Brain microvascular endothelial cell (primary cell): ENCODE measurements around the gene GMDS.

Experiments
- DNase-seq: peaks from one replicate; pipeline ENCODE4 v3.0.0-alpha.2; 2020
- H3K27ac ChIP-seq: fragments of 250-450 bp; sonication (Bioruptor Pico); 2 replicates; pipeline ENCODE4 v1.5.1; 2020; ENCODE audit warnings: mild to moderate bottlenecking, moderate library complexity
- H3K27me3 ChIP-seq: fragments of 250-450 bp; sonication (Bioruptor Pico); replicated peaks from 2 replicates; pipeline ENCODE4 v1.5.1; 2020; ENCODE audit warnings: mild to moderate bottlenecking
- H3K36me3 ChIP-seq: fragments of 250-450 bp; sonication (Bioruptor Pico); replicated peaks from 2 replicates; pipeline ENCODE4 v1.5.1; 2020; ENCODE audit warnings: mild to moderate bottlenecking
- H3K4me3 ChIP-seq: 2 replicates; pipeline ENCODE4 v1.5.1; 2011; ENCODE audit warnings: low read depth, mild to moderate bottlenecking, control low read depth, low read length, moderate library complexity
- in situ Hi-C: cut with HindIII; loops from 2 replicates; pipeline ENCODE4 v1.10.0; 2017; ENCODE audit warnings: low sequenced_read_pairs, low pct_ligation_motif_present
- TF ChIP-seq, protein P1 (sequence below): IDR thresholded peaks from 2 replicates; pipeline ENCODE4 v1.5.1; 2011; ENCODE audit warnings: low read depth, mild to moderate bottlenecking, moderate library complexity, low read length, control low read depth, inconsistent platforms; ENCODE audit errors: missing control alignments

GMDS gene

DNA sequence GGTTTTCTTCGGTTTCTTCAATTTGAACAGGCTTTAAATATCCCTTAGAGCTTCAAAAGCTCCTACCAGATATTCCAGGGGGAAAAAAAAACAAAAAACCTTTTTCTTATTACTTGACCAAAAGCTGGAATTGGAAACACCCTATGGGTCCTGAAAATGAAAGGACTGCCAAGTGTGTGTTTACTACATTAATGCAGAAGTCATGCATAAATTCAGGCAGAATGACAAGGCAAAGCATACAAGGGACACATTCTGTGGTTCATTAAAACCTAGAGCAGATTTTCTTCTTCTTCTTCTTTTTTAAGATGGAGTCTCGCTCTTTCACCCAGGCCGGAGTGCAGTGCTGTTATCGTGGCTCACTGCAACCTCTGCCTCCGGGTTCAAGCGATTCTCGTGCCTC lies 119.1 kb downstream of the GMDS start:
- TF ChIP-seq, protein P1, sequence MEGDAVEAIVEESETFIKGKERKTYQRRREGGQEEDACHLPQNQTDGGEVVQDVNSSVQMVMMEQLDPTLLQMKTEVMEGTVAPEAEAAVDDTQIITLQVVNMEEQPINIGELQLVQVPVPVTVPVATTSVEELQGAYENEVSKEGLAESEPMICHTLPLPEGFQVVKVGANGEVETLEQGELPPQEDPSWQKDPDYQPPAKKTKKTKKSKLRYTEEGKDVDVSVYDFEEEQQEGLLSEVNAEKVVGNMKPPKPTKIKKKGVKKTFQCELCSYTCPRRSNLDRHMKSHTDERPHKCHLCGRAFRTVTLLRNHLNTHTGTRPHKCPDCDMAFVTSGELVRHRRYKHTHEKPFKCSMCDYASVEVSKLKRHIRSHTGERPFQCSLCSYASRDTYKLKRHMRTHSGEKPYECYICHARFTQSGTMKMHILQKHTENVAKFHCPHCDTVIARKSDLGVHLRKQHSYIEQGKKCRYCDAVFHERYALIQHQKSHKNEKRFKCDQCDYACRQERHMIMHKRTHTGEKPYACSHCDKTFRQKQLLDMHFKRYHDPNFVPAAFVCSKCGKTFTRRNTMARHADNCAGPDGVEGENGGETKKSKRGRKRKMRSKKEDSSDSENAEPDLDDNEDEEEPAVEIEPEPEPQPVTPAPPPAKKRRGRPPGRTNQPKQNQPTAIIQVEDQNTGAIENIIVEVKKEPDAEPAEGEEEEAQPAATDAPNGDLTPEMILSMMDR = no peak
- Histone ChIP-seq H3K36me3 (no peaks in the 10 kb centered on the region), H3K27me3 (no peaks in the 10 kb centered on the region), H3K4me3 (no peak overlapping the region), H3K27ac (no peak overlapping the region)
- in situ Hi-C loops = no loop called here
- DNase-seq = no peak

DNA sequence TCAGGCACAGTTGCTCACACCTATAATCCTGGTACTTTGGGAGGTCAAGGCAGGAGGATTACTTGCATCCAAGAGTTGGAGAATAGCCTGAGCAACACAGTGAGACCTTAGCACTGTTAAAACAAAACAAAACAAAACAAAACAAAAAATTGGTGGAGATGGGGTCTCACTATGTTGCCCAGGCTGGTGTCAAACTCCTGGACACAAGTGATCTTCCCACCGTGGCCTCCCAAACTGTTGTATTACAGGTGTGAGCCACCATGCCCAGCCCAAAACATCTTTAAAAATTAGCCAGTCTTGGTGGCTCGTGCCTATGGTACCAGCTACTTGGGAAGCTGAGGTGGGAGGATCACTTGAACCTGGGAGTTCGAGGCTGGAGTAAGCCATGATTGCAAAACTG lies 120.2 kb downstream of the GMDS start:
- no peak for DNase-seq
- in situ Hi-C loops = no loop called here
- H3K27me3 ChIP-seq = no peaks in the 10 kb centered on the region
- no peaks in the 10 kb centered on the region for H3K36me3 ChIP-seq
- TF ChIP-seq, protein P1 = no peak
- no peak overlapping the region for H3K4me3 ChIP-seq
- H3K27ac ChIP-seq = no peak overlapping the region

GRCh38 chr6:2124260-2124709 lies 121.1 kb downstream of the GMDS start:
- no peak overlapping the region for H3K27ac ChIP-seq
- no peaks in the 10 kb centered on the region for H3K27me3 ChIP-seq
- H3K36me3 ChIP-seq = no peaks in the 10 kb centered on the region
- DNase-seq = no peak
- TF ChIP-seq, protein P1 = no peak
- in situ Hi-C loops = loop anchor here (25.0 kb wide), 1 partner anchor 512 kb away; the partner anchor contains the start of gene FOXC1
- H3K4me3 ChIP-seq = no peak overlapping the region

DNA sequence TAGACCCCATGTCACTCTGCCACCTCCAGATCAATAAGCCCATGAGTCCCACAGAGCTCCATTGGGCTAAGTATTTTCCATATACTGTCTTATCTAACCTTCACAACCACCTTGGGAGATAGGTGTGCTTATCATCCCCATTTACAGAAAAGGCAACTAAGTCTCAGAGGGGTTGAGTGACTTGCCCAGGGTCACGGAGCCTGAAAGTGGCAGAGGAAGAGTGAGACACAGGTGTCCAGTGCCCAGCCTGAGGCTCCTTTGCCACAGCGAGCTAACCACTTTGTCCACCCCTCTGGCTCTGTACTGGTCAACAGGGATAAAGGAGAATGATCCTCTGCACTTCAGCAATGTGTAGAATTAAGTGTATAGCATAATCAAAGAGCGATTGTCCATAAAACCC lies 124.5 kb downstream of the GMDS start:
- no peaks in the 10 kb centered on the region for H3K36me3 ChIP-seq

GRCh38 chr6:2119275-2119674 lies 126.1 kb downstream of the GMDS start:
- no peak overlapping the region for H3K27ac ChIP-seq
- no peaks in the 10 kb centered on the region for H3K27me3 ChIP-seq
- H3K4me3 ChIP-seq = no peak overlapping the region
- no peak for DNase-seq
- TF ChIP-seq, protein P1 = no peak
- in situ Hi-C loops = loop anchor here (25.0 kb wide), 1 partner anchor 507 kb away; the partner anchor contains the start of gene FOXC1
- no peaks in the 10 kb centered on the region for H3K36me3 ChIP-seq

More for the DNA sequence above, 124.5 kb downstream of the GMDS start:
- TF ChIP-seq, protein P1 = no peak
- DNase-seq = no peak
- Histone ChIP-seq H3K27me3 (no peaks in the 10 kb centered on the region), H3K27ac (no peak overlapping the region), H3K4me3 (no peak overlapping the region)
- in situ Hi-C loops = loop anchor here (25.0 kb wide), 1 partner anchor 509 kb away; the partner anchor contains the start of gene FOXC1

DNA sequence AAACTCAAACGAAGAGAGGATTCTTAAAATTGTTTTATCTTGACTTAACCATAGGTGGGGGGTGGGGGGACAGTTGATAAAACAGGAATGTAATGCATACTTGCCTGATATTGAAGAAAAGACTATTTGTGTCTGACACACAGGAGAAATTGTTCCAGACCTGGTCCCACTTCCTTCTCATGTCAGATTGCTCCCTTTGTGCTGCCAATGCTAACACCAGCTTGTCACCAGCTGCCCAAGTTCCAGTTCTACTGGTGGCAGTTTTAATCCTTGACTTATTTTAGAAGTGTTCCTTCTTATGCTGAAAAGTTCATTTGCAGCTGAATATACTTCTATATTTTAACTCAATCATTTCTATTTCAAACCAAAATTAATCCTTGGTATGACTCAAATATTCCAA lies 127.3 kb downstream of the GMDS start:
- no peak for DNase-seq
- no peaks in the 10 kb centered on the region for H3K36me3 ChIP-seq
- in situ Hi-C loops = loop anchor here (25.0 kb wide), 1 partner anchor 506 kb away; the partner anchor contains the start of gene FOXC1
- H3K27me3 ChIP-seq = no peaks in the 10 kb centered on the region
- H3K4me3 ChIP-seq = no peak overlapping the region
- H3K27ac ChIP-seq = no peak overlapping the region
- TF ChIP-seq, protein P1 = no peak
